ENCODE results near the gene SMAD4.
"Not testable (repeated sequence)": the region's sequence is repeated elsewhere in the genome, so short reads cannot be mapped to it uniquely, and the experiment has no call there.

SMAD4 gene

GRCh38 chr18:51070545-51070944 is 40.5 kb downstream of the SMAD4 start:
- DNase-seq (ENCODE audit: low read depth), result peak; percentile 65

GRCh38 chr18:51072586-51073313 is 42.7 kb downstream of the SMAD4 start:
- no peak for DNase-seq (ENCODE audit: low read depth)

GRCh38 chr18:51074605-51075004 is 44.6 kb downstream of the SMAD4 start:
- no peak for DNase-seq (ENCODE audit: low read depth)

- DNase-seq (ENCODE audit: low read depth), result no peak
Observed at GRCh38 chr18:51076503-51076902, 46.5 kb downstream of the SMAD4 start.

- peak; percentile 51 for DNase-seq (ENCODE audit: low read depth)
Observed at GRCh38 chr18:51077217-51077616, 47.2 kb downstream of the SMAD4 start.

GRCh38 chr18:51078026-51078425 is 48.0 kb downstream of the SMAD4 start:
- no peak for DNase-seq (ENCODE audit: low read depth)

- no peak for DNase-seq (ENCODE audit: low read depth)
Observed at GRCh38 chr18:51082571-51083267, 52.7 kb downstream of the SMAD4 start.

- DNase-seq (ENCODE audit: low read depth), result no peak
Observed at GRCh38 chr18:51083398-51083797, 53.4 kb downstream of the SMAD4 start.

GRCh38 chr18:51088410-51088809 is 58.4 kb downstream of the SMAD4 start:
- no peak for DNase-seq (ENCODE audit: low read depth)

- DNase-seq (ENCODE audit: low read depth), result no peak
Observed at GRCh38 chr18:51089691-51090090, 59.7 kb downstream of the SMAD4 start.

- DNase-seq (ENCODE audit: low read depth), result no peak
Observed at GRCh38 chr18:51091270-51091669, 61.3 kb downstream of the SMAD4 start.

GRCh38 chr18:51092117-51092516 is 62.1 kb downstream of the SMAD4 start:
- no peak for DNase-seq (ENCODE audit: low read depth)

- not testable (repeated sequence) for DNase-seq (ENCODE audit: low read depth)
Observed at GRCh38 chr18:51092967-51093366, 63.0 kb downstream of the SMAD4 start.

GRCh38 chr18:51097021-51097822 is 67.2 kb downstream of the SMAD4 start:
- DNase-seq (ENCODE audit: low read depth), result no peak

- no peak for DNase-seq (ENCODE audit: low read depth)
Observed at GRCh38 chr18:51098082-51098481, 68.1 kb downstream of the SMAD4 start.

- no peak for DNase-seq (ENCODE audit: low read depth)
Observed at GRCh38 chr18:51098513-51098912, 68.5 kb downstream of the SMAD4 start.

- DNase-seq (ENCODE audit: low read depth), result no peak
Observed at GRCh38 chr18:51100385-51101120, 70.5 kb downstream of the SMAD4 start.

- no peak for DNase-seq (ENCODE audit: low read depth)
Observed at GRCh38 chr18:51107082-51107481, 77.1 kb downstream of the SMAD4 start.

GRCh38 chr18:51107598-51108305 is 77.7 kb downstream of the SMAD4 start:
- DNase-seq (ENCODE audit: low read depth), result no peak

- no peak for DNase-seq (ENCODE audit: low read depth)
Observed at GRCh38 chr18:51108330-51108729, 78.3 kb downstream of the SMAD4 start.

- DNase-seq (ENCODE audit: low read depth), result no peak
Observed at GRCh38 chr18:51110073-51110797, 80.2 kb downstream of the SMAD4 start.
